Stimulated activated CD4-positive, alpha-beta T cell treated with anti-CD3 and anti-CD28 coated beads, Interleukin-4, amount 100 ng/mL, for 48 hours (primary cell): ENCODE measurements around the gene ASTN2.

Experiments
- DNase-seq, 2 donors: peaks; one replicate each; pipeline ENCODE4 v3.0.0-alpha.2; 2020; ENCODE audit warnings: low read depth in 2 of 2

ASTN2 gene

DNA sequence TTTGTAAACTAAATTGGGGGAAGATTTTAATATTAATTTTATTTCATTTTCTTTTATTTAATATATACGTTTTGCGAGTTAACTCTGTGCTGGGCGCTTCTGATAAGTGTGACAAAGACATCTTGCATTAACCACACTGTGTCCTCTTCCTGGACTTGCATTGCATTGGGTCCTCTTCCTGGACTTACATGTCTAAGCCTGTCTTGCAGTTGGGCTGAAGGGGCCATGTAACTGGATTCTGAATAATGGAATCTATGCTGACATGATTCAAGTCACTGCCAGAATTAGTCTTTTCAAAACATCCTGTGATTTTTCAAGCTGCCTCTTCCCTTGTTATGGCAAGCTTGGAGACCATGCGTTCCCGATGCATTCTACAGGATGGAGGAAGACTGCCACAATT is 605.2 kb downstream of the ASTN2 start:
- no peak for DNase-seq

DNA sequence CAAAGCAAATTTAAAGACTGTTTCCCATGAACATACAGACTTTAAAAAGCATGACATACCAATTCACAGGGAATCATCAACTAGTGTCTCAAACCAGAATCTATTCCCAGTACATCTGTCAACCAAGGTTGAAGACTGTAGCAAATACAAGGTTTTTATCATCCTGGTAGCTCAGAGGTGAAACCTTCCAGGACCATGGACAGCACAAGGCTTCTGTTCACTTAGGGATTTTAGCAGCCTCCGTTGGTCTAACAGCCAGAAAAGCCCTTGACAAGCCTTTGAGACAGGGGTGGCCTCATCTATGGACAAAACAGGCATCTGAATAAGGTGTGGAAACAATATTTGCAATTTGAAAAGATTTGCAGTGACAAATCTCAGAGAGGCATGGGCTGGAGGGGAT is 608.8 kb downstream of the ASTN2 start:
- no peak for DNase-seq

DNA sequence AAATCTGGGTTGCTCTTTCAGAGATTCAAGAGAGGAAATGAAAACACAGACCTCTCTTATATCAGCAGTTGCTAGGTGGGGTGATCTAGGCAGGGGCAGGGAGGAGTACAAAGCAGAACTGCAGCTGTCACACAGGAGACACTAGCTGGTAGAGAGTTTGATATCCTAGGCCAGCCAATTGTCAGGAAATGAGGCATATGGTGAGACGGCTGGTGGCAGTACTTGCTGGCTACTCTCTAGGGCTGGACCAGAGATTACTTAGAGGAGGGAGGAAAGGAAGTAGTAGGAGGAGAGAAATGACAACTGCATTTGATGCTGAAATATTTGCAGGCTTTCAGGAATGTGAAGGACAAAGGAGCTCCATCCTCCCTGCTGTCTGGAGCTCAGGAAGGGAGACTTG is 614.0 kb downstream of the ASTN2 start:
- DNase-seq = no peak

DNA sequence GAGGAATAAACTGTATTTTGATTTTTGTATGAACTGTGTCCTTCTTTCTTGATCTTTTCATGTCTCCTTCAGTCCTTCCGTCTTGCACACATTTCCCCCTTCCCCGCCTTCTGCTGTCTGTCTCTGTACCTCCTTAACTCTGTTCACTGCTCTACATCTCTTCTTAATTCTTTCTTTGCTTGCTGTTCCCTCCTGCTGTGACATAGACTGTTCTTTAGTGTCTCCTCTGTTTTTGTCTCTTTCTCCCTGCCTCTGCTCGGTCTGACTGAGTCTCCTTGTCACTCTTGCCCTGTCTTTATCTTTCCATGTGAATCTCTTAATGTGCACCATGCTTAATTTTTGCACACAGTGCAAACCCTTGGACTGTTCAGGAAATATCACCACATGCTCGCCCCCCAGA is 614.8 kb downstream of the ASTN2 start:
- no peak for DNase-seq

DNA sequence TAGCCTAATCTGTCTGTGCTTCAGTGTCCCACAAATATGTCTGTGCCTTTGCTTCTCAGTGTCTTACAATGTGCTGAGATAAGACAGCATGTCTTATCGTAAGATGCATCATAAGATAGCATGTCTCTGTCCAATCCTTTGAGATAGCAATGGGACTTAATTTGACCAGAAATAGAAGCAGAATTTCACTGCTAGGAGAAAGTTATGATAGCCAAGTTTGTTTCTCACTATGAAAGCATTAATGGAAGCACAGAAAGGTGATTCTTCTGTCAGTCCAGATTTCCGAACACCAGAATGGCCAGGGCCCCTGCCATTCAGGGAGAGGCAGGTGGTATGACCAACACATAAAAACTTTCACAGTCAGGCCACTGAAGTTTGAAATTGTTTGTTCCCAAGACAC is 616.3 kb downstream of the ASTN2 start:
- no peak for DNase-seq

DNA sequence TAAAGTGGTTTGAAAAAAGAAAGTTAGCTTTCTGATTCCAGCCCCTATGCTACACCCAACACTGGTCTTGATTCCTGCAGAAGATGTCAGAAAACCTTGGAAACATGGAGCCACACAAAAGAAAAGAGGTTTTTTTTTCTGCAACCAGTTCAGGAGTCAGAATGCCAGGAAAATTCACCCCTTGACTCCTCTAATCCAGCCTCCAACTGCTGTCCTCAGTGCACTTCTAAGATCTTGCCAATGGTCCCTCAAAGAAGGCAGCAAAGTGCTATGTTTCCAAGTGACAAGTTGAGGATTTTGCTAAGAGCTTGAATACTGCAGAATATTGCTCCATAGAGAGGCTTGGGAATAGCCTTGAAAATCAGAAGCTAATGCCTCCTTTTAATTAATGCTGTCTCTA is 617.6 kb downstream of the ASTN2 start:
- no peak for DNase-seq

DNA sequence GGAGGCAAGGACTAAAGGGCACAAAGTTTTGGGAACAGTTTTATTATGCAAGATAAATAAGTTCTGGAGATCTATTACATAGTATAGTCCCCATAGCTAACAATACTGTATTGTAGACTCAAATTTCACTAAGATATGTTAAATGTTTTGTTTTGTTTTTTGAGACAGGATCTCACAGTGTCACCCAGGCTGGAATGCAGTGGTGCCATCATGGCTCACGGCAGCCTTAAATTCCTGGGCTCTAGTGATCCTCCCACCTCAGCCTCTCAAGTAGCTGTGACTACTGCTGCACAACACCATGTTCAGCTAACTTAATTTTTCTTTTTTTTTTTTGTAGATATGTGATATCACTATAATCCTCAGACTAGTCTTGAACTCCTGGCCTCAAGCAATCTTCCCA is 618.2 kb downstream of the ASTN2 start:
- no peak for DNase-seq

DNA sequence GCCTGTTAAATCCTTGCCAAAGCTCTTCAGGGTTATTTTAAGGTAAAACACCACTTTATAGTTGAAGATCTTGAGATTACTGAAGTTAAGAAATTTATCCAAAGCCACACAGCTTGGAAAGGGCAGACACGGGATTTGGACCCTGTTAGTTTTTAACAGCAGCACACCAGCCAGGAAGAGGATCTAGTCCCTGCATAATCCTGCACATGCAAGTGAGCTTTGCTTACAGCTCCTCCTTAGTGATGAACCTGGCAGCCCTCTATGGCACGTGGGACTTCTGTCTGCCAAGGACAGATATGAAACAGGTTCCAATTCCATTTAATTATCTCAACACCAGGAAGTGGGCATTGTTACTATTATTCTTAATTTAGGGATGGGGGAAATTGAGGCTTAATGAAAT is 619.0 kb downstream of the ASTN2 start:
- DNase-seq = no peak

DNA sequence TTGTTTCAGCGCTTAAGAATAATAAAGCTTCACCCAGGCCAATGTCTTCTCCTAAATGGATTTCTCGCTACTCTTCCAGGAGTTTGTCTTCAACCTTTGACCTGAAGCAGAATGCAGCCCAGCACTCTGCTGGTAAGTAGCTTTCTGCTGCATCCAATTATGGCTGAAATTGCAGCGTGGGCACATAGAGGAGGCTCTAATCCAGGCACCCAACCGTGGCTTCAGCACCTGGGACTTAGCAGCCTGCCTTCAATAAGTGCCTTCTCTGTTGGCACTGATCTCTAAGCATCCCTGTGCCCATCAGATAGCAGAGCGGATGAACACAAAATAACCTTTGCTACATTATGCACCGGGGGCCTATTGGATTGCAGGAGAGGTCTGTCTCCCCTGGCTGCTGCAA is 622.6 kb downstream of the ASTN2 start:
- no peak for DNase-seq

DNA sequence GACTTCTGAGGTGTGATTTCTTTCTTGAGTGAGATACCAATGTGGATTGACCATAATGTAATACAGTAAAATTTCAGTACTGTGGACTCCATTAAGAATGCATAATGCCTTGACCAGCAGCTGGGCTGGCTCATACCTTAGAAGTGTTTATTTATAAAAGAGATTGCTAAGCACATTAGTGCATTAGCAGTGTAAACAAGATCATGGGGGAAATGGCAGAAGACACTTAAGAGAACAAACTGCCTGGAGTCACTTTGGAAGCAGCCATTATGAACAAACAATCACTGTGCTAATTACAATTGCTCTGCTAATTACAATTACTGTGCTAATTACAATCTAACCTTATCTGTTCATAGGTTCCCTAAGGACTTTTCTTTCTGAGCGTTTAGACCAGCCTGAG is 623.5 kb downstream of the ASTN2 start:
- no peak for DNase-seq

DNA sequence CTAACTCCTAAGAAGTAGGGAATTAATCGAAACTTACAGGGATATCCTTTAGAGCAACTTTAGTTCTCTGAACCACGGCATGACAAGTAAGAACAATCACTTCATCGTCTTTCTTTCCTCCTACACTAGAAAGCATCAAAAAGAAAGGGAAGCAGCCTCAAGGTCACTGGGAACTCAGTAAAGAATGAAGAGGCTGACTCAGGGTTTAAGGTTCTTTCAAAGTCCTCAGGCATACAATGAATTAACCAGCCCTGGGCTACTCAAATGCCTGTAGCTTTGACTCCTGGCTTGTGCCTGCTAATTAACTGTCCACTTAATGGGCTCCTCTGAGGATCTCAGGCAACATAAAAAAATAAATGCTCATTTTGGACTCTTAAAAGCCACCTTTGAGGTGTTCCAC is 625.8 kb downstream of the ASTN2 start:
- DNase-seq = no peak

DNA sequence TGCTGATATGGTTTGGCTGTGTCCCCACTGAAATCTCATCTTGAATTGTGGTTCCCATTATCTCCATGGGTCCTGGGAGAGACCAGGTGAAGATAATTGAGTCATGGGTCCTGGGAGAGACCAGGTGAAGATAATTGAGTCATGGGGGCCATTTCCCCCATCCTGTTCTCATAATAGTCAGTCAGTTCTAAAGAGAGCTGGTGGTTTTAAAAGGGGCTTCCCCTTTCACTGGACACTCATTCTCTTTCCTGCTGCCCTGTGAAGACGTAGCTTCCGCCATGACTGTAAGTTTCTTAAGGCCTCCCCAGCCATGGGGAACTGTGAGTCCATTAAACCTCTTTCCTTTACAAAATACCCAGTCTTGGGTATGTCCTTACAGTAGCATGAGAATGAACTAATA is 628.1 kb downstream of the ASTN2 start:
- DNase-seq = no peak

DNA sequence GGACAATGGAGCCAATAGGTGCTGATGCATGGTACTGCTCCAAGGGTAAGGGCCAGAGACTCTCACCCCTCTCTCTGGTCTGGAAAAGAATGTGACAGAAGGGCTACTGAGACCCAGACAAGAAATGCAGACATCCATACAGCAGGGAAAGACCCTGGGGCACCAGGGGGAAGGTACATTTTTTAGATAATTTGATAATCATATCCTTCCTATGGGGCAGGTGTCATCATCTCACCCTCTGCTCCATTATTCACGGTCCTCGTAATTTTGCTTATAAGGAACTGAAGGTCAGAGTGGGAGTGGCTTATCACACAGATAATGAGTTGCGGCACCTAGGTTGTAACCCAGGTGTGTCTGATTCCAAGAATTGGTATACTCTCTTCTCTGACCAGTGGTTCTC is 637.7 kb downstream of the ASTN2 start:
- no peak for DNase-seq

DNA sequence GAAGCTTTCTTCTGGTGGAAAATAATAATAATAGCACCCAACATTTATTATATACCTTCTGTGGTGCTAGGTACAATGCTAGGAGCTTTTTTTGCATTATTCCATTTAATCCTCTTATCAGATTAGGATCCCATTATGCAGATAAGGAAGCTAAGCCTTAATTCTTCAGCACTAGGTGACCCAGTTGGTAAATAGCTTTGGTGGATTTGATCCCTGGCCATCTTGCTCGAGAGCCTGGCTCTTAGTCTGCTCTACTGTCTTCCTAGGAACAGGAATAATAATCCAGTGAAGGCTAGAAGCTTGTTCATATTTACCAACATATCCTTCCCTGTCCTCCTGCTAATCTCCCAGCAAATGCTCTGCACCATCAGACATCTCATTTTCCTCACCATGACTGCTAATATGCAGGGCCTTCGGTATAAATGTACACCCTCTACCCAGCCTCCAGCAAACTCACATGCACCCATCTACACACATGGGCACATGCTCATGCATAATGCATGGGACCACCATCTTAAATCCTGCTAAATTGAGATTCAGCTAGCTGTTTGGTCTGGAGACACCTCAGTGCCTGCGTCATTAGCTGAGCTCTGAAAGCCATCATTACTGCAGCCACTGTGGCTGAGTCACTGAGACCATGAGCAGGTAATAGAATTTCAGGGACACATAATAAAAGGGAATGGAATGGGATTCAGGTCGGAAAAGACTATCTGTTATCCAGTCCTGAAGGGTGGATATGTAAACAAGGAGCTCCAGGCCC is 640.3 kb downstream of the ASTN2 start:
- DNase-seq = no peak

DNA sequence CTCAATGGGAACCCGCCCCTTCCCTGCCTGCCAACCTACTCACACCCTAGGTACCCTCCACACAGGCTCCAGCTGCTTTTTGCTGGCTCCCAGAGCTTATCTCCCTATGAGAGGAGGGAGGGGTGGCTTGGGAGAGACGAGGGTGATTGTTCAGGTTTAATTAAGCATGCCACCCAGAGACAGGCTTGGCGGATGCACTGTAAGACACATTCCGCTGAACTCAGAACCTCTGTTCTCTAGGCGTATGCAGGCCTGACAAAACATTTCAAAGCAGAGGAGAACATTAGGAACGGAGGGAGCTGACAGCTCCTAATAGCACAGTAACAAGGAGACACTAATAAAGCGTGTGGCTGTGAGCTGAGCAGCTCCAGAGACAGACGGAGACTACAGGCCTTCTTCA is 647.6 kb downstream of the ASTN2 start:
- DNase-seq = no peak

DNA sequence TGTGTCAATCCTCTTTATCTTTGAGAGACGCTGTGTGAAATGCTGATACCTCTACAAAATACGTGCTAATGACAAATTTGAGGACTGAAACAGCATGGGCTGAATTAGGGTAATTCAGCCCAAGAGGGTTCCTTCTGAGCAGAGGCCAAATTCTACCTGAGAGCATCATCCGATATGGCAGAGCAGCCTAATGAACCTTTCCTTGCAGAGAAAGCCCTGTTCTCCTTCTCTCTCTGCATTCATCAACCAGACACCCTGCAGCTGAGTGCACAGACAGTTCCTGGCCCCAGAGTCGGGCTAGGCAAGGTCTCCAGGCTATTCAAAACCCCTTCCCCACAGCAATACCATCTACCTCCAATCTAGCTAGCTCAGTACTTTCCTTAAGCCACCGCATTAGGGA is 649.8 kb downstream of the ASTN2 start:
- DNase-seq = no peak

DNA sequence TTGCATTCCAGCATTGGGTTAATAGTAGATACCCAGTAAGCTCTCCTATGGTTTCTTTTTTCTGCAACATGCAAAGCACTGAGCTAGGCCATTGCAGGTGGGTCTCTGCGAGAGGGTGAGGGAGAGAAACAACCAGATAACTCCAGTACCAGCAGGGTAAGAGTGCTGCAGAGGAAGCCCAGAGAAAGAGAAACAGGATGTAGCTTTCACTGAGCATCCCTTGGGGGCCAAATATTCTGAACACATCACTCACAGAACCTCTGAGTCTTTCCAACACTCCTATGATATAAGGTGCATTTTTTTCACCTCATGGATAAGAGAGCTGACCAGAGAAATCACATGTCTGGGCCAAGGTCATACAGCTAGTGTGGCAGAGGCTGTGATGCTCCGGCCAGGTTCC is 651.1 kb downstream of the ASTN2 start:
- DNase-seq = no peak

DNA sequence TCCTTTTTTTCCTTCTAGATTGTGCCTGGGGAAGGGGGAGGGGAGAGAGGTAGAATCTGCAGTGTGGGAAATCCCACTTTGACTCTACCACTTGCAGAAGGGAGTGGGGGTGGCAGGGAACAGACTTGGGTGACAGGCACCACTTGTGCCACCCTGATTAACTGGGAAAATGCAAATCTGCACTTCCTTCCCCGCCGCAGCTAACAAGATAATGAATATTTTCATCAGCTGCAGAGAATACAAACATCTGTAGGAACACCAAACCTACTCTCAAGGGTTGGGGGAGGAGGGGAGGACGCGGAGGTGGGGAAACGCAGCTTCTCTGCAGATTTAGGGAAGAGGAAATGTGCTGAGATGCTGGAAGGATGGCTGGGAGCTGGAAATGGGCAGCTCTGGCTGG is 654.2 kb downstream of the ASTN2 start:
- DNase-seq = no peak

DNA sequence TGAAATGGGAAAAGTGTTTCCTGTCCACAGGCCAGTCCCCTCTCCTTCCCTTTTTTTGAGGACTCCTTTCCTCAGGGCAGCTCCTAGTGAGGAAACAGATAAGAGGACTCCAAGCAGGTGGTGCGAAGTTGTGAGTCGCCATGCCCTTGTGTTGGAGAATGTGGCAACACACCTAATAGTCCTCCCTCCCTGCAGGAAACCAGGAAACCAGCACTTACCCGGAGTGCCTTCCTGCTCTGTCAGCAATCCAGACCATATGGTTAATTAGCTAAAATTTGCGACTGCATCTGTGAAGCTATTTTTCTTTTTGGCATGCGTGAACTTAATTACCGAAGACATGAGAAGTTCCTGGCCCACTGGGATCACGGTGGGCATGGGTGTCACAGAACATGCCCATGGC is 657.8 kb downstream of the ASTN2 start:
- DNase-seq = no peak

DNA sequence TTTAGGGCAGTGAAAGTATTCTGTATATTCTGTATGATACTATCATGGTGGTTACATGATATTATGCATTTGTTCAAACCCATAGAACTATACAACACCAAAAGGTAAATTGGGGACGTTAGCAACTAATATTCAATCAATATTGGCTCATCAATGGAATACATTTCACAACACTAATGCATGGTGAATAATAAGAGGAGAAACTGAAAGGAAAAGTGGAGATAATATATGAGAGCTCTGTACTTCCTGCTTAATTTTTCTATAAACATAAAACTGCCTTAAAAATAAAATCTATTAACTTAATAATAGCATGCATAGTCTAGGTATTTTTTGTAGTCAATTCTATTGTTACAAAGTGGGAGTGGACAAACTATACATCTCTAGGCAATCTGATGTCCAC is 661.5 kb downstream of the ASTN2 start:
- DNase-seq = no peak

DNA sequence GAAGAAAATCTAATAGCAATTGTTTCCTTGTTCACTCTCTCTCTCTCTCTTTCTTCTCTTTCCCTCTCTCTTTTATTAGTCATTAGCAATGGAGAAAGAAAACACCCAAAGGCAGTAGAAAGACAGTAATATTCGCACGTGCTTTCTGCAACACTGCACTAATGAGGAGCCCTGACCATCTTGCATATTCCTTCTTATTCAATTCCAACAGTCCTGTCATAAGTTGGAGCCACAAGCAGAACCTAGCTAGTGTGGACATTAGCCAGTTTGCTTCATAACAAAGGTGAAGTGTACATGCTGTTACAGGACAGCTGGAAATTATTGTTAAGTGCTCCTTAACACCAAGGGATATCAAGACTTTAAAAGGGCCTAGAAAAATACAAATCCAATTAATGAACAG is 664.3 kb downstream of the ASTN2 start:
- DNase-seq = no peak

DNA sequence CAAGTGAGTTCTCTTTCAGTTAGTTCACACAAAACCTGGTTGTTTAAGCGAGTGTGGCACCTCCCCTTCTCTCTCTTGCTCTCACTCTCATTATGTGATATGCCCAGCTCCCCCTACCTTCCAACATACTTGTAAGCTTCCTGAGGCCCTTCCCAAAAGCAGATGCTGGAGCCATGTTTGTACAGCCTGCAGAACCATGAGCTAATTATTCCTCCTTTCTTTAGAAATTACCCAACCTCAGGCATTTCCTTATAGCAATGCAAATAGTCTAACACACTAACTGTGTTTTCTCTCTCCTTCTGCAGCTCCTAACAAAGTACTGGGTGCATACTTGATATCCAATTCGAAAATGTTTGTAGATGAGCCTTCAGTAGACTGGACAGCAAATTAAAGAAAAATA is 665.1 kb downstream of the ASTN2 start:
- no peak for DNase-seq

DNA sequence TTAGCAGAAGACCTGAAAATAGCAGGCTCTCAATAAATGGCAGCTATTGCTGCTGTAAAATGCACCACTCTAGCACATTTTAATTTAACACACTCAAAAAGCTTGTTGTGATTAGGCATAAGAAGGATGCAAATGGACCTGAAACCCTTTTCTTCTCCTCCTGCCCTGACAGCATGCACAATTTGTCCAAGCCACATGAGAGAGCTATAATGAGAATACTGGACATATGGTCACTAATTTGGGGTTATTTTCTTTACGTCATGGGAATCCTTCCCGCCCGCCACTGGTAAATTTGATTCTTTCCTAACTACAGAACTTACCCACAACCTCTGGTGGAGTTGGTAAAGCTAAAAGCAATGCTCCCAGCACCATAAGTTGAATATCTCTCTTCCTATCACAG is 665.7 kb downstream of the ASTN2 start:
- no peak for DNase-seq

DNA sequence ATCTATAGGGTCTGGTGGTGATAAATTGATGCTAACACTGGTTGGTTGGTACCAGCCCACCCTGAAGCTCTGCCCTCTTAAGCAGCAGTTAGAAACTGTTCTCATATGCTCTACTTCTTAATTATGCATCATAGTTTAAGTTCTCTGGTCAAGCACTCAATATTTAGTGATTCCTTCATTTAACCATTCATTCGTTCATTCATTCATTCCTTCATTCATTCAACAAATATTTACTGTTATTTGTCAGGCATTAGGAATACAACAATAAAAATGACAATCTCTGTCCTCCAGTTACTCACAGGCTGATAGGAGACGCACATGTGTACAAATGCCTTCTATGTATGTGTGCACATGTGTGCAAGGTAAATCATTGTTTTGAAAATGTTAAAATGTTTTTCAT is 673.1 kb downstream of the ASTN2 start:
- no peak for DNase-seq
